SK-N-SH treated with all-trans-retinoic acid at 6 μM for 48 hours (cell line): ENCODE results near the gene CLSTN3.

Experiments
- ESRRG ChIP-seq: fragments of 250-450 bp; sonication (Bioruptor Pico); IDR thresholded peaks from 2 replicates; pipeline ENCODE4 v1.6.1; 2021; ENCODE audit warnings: mild to moderate bottlenecking
- ISL1 ChIP-seq: fragments of 250-450 bp; sonication (Bioruptor Pico); IDR thresholded peaks from 2 replicates; pipeline ENCODE4 v2.1.2; 2022; ENCODE audit warnings: mild to moderate bottlenecking, moderate library complexity
- RARB ChIP-seq: fragments of 250-450 bp; sonication (Bioruptor Pico); IDR thresholded peaks from 2 replicates; pipeline ENCODE4 v1.8.0; 2021; ENCODE audit warnings: mild to moderate bottlenecking, moderate library complexity
- ZC3H10 ChIP-seq: fragments of 250-450 bp; sonication (Bioruptor Pico); IDR thresholded peaks from 2 replicates; pipeline ENCODE4 v1.5.1; 2021; ENCODE audit warnings: mild to moderate bottlenecking, moderate library complexity
- ZNF70 ChIP-seq: fragments of 450-650 bp; formaldehyde crosslinking; IDR thresholded peaks from 2 replicates; pipeline ENCODE4 v1.5.0; 2020; ENCODE audit warnings: mild to moderate bottlenecking, moderate library complexity

DNA sequence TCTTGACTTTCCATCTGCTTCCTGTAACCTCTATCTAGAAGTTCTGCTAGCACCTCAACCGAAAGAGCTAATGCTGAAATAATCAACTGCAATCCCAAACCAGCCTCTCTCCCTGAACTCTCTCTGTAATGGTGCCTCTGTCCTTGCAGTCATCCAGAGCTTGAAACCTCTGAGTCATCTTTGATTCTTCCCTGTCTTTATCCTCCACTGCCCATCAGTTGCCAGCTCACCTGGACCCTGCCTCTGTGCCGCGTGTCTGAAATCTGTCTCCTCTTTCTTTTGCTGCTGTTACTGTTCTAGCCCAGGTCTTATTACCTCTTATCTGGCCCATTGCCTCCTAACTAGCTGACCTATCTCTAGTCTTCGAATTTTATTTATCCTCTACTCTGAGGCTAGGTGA lies 15.5 kb downstream of the CLSTN3 start:
- no peak for TF ChIP-seq RARB (CRISPR knock-in tag)
- no peak for TF ChIP-seq ZC3H10 (CRISPR knock-in tag)
- TF ChIP-seq ESRRG (CRISPR knock-in tag), result no peak
- no peak for TF ChIP-seq ISL1 (CRISPR knock-in tag)
- no peak for TF ChIP-seq ZNF70 (CRISPR knock-in tag)
